ENCODE measurements around the gene SYNGR3.

The SYNGR3 gene

DNA sequence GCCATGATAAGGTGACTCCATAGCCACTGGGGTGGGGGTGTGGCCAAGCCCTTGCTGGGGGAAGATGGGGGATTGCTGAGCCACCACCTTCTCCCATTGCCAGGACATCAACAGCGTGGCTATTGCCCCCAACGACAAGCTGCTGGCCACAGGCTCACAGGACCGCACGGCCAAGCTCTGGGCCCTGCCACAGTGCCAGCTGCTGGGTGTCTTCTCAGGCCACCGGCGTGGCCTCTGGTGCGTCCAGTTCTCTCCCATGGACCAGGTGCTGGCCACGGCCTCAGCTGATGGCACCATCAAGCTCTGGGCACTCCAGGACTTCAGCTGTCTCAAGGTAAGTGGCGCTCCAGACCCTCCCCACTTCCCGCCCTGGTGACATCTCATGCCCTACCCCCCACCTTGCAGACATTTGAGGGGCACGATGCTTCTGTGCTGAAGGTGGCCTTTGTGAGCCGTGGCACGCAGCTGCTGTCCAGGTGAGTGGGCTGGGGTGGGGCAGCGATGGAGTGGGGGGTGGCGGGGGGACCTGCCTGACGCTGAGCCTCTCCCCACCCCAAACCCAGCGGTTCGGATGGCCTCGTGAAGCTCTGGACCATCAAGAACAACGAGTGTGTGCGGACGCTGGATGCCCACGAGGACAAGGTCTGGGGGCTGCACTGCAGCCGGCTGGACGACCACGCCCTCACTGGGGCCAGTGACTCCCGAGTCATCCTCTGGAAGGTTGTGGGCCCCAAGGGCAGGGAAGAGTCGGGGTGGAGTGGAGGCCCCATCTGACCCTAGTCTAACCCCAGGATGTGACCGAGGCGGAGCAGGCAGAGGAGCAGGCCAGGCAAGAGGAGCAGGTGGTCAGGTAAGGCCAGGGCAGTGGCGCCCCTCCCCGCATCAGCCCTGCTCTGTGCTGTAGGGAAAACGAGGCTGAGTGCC lies 12.6 kb upstream of the SYNGR3 start:
- DNase-seq (ENCODE audit: low read depth, low spot score), result no peak

DNA sequence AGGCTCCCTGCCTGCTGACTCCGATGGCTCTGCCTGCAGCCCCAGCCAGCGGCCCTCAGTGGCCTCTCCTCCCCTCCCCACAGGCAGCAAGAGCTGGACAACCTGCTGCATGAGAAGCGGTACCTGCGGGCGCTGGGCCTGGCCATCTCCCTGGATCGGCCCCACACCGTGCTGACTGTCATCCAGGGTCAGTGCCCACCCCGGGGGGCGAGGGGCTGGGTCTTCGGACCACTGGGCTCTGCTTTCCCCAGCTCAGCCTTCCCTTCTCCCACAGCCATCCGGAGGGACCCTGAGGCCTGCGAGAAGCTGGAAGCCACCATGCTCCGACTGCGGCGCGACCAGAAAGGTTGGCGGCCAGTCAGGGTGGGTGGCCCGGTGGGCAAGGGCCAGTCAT lies 11.9 kb upstream of the SYNGR3 start:
- DNase-seq (ENCODE audit: low read depth, low spot score), result no peak

DNA sequence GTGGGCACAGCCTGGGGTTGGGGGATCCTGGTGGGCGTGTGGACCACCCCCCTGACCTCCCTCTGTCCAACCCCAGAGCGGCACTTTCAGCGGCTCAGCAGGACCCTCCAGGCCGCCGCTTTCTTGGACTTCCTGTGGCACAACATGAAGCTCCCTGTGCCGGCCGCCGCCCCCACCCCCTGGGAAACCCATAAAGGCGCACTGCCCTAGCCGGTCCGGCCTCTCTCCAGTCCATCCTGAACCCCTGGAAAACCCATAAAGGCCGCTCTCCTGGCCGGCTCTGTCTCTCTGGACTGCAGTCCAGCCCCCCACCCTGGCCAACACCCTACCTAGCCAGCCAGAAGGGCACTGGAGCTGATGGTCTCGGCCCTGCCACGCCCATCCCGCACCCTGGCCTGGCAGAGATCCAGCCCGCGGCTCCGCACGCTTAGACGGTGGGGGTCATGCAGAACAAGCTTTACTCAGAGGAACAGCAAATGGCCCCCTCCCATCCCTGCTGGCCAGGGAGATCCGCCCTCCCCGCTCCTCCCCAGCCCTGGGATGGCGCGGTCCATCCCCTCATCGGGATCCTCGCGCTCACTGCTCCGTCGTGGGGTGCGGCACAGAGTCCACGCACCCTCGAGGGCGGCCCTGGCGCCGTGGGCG lies 11.2 kb upstream of the SYNGR3 start:
- no peak for DNase-seq (ENCODE audit: low read depth, low spot score)

DNA sequence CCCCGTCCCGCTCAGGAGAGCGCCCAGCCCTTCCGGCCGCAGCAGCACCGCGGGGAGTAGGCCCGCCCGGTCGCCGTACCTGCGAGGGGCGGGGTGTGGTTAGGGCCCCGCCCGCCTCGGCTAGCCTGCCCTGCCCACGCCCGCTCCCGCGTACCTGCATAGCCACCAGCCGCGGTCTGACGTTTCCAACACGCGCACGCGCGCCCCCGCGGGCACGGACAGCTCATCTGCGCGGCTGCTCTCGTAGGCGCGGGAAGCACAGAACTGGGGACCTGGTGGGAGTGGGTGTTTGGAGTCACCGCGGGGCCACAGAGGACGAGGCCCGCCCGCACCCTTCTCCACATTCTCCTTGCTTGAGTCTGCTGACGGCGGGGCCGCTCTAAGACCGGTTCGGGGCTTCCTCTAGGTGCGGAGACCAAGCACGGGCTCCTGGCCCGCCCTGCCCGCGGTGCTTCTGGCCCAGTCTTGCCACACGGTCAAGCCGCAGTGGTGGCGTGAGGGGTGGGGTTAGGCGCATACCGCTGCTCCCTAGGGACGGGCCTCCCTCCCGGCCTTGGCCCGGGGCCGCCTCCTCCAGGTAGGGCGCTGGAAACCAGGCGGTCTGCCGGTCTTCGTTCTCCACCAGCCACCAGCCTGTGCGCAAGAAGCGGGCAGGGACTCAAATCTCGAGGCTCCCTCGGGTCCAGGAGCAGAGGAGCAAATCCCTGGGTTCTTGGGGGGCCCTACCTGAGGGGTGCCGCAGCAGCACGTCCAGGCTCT lies 10.3 kb upstream of the SYNGR3 start:
- no peak for DNase-seq (ENCODE audit: low read depth, low spot score)

DNA sequence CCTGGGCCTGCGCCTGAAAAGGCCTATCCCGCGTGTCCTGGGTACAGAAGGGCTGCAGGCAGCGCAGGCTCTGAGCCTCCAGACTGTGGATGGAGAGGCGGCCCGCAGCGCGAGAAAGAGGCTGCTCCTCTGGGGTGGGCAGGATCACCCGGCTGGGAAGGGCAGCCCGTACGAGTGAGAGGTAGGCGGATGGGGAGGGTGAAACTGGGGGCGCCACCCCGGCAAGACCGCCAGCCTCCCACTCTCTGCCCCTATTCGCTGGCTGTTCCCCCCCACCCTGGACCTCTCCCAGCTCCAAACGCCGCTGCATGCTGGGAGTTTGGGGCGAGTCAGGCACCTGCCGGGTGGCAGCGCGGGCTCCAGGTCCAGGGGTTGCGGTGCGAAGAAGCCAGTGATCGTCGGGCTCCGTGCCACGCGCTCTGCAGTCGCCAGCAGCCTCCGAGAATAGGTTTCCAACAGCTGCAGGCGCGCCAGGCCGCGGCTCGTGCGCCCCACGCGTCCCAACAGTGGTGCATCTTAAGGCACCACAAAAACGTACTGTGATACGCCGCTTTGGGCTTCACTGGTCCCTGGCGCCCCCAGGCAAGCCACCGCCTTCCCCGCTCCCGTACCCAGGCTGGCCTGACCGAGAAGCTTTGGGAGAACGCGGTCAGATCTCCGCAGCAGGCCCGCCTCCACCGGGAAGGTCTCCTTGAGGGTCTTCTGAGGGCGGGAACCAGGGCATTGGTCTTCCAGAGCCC lies 9.6 kb upstream of the SYNGR3 start:
- DNase-seq (ENCODE audit: low read depth, low spot score), result no peak

DNA sequence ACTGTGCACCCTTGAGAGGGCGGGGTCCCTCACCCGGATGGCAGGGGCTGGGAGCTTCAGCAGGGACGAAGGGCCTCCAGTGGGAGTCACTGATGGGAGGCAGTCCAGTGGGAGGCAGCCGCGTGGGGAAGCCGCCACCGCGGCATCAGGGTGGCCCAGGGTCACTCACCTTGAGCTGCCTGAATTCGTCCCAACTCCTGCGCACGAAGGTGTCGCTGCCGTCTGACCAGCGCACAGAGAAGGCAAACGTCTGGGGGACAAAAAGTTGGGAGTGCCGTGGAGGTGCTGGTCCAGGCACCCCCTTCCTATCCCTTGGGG lies 9.0 kb upstream of the SYNGR3 start:
- DNase-seq (ENCODE audit: low read depth, low spot score), result no peak

DNA sequence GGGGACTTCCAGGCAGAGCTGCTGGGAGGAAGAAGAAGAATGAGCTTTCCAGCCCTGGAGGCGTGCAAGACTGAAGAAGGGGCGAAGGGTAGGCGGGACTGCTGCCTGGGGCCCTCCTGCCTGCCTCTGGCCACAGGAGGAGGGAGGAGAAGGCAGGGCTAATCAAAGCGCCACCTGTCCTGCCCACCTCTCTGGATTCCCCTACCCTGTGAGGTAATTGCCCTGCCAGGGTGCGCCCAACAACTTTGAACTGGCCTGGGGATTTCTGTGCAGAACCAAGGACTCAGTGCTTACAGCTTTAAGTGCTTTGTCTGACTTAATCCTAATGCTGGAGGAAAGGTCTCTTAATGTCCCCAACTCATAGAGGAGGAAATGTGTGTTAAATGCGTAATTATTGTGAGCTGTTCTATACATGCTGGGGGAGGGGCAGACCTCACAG lies 8.4 kb upstream of the SYNGR3 start, which contains the start of gene NOXO1:
Gene NOXO1, minus strand, starts transcription at position 72 of the 439 bp plus-strand sequence. CDS start 290 bp downstream, outside the sequence.
- DNase-seq (ENCODE audit: low read depth, low spot score), result no peak

DNA sequence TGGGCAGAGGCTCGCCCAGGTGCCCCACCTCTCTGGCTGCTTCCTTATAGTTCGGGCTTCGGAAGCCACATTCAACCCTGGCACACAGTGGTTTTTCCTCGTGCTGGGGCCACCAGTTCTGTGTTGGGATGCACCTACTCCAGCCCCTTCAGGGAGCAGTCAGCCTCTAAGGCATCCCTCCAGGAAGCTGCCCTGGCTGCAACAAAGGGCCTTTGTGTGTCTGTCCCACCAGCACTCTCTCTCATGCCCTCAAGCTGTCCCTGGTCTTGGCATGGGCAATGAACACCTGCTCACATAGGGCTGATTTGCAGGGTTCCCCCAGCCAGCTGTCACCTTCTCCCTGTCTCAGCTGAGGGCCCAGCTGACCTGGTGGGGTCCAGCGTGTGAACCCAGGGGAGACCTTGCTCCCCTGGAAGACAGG lies 7.7 kb upstream of the SYNGR3 start:
- DNase-seq (ENCODE audit: low read depth, low spot score), result no peak

DNA sequence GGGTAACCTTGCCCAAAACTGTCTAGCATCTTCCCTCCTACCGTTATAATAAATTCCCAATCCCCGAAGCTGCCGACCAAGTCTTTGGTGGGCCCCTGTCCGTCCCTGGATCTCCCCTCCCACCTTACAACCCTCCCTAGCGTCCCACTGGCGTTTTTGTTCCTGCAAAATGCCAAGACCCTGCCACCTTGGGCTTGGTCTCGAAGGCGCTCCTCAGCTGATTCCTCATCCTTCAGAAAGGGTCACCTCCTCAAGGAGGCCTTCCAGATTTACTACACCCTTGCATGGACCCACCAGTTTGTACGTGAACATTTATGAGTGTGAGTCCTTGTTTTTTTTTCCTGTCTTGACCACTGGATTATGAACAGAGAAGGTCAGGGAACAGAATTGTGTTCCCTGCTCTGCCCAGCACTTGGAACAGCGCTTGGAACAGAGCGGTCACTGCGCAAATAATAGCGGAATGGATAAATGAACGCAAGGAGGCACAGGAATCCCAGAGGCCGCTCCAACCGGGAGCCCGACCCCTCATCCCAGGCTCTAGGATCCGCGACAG lies 6.7 kb upstream of the SYNGR3 start:
- DNase-seq (ENCODE audit: low read depth, low spot score), result no peak

DNA sequence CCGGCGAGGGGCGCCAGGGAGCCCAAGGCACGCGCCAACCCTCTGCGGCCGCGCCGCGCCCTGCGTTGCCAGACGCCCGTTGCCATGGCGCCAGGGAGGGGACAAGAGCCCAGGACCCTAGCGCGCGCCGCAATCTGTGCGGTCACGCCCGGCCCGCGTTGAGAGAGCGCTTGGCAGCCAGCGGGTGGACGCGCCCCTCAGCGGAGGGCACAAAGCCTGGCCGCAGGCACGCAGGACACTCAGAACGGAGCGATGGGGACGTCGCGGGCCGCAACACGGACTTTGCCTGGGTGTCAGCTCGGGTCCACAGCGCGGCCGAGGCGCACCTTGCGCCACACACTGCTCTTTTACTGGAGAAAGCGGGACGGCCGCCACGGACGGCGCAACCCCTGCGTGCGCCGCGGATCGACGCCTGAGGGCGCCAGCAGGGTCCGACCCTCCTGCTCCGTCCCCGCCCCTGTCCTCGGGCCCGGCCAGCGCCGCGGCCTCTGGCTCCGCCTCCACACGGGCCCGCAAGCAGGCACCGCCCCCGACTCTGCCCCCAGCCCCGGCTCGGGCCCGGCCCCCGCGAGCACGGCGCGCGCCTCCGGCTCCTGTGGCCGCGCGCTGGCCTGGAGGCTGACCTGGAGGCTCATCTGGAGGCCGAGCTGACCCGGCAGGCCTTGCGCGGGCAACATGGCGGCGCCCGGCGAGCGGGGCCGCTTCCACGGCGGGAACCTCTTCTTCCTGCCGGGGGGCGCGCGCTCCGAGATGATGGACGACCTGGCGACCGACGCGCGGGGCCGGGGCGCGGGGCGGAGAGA lies 6.0 kb upstream of the SYNGR3 start, which contains the start of gene GFER:
Gene GFER, plus strand, starts transcription at position 650 of the 803 bp plus-strand sequence. Its CDS starts 26 bp downstream, at position 676.
- no peak for DNase-seq (ENCODE audit: low read depth, low spot score)

DNA sequence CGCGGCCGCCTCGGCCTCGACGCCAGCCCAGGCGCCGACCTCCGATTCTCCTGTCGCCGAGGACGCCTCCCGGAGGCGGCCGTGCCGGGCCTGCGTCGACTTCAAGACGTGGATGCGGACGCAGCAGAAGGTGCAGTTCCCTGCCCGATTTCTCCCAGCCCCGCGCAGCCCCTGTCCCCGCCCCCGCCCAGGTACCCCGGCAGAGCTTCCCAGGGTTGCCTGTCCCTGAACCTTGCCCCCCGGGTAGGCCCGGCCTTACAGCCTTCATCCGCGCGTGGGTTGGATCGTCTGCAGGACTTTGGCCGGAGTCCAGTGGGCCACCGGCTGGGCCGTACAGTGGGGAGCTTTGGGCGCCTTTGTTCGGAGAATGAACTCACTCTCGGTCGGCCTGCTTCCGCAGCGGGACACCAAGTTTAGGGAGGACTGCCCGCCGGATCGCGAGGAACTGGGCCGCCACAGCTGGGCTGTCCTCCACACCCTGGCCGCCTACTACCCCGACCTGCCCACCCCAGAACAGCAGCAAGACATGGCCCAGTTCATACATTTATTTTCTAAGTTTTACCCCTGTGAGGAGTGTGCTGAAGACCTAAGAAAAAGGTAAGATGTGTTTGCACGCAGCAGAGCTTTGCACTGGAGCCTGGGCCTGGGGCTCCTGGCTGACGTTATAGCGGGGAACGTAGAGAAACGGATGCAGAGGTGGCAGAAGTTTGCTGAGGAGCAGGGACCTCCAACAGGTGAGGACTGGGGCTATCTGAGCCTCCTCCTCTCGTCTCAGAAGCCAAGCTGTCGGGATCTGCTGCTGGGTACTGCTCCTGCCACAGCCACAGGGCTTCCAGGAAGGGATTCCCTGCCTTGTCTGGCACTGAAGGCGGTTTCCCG lies 5.2 kb upstream of the SYNGR3 start:
- no peak for DNase-seq (ENCODE audit: low read depth, low spot score)

DNA sequence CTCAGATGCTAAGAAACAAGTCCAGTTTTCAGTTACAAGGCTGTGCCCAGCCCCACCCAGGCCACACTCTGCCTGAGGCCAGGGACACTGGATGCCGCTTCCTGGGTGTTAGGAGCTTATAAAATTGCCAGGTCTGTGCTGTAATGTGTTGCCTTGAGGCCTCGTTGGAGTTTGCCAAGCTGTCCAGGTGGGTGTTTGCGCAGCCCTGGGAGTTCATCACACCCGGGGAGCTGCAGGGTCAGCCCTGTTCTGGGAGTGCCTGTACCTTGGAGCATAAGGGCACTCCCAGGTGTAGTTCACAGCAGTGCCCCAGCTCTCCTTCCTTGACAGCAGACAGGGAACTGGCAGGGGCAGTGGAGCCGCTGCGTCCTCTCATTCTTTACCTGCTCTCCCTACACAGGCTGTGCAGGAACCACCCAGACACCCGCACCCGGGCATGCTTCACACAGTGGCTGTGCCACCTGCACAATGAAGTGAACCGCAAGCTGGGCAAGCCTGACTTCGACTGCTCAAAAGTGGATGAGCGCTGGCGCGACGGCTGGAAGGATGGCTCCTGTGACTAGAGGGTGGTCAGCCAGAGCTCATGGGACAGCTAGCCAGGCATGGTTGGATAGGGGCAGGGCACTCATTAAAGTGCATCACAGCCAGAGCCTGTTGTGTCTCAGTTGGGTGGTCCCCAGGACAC lies 4.2 kb upstream of the SYNGR3 start:
- no peak for DNase-seq (ENCODE audit: low read depth, low spot score)

DNA sequence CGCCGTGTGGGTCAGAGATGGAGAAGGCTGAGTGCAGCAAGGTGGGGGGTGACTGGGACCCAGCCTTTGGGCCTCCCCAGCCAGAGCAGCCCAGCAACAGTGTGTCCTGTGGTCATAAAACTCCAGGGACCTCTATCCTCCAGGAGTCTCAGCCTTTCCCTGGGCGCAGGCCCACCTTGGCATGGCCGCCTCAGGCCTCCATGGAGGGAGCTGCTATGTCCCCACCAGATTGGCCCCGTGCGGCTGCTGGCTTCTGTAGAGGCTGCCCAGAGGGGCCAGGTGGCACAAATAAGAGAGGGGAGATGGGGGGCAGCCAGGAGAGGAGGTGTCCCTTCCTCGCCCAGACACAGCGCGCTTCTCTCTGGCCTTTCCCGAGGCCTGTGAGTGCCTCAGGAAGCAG lies 2.6 kb upstream of the SYNGR3 start:
- no peak for DNase-seq (ENCODE audit: low read depth, low spot score)

DNA sequence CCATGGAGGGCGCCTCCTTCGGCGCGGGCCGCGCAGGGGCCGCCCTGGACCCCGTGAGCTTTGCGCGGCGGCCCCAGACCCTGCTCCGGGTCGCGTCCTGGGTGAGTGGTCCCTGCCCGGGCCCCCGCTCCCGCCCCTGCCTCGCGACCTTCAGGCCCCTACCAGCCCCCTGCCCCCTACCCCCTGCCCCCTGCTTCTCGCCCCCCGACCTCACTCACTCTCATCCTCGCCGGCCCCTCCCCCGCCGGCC lies 256 bp downstream of the SYNGR3 start:
- DNase-seq (ENCODE audit: low read depth, low spot score), result no peak

DNA sequence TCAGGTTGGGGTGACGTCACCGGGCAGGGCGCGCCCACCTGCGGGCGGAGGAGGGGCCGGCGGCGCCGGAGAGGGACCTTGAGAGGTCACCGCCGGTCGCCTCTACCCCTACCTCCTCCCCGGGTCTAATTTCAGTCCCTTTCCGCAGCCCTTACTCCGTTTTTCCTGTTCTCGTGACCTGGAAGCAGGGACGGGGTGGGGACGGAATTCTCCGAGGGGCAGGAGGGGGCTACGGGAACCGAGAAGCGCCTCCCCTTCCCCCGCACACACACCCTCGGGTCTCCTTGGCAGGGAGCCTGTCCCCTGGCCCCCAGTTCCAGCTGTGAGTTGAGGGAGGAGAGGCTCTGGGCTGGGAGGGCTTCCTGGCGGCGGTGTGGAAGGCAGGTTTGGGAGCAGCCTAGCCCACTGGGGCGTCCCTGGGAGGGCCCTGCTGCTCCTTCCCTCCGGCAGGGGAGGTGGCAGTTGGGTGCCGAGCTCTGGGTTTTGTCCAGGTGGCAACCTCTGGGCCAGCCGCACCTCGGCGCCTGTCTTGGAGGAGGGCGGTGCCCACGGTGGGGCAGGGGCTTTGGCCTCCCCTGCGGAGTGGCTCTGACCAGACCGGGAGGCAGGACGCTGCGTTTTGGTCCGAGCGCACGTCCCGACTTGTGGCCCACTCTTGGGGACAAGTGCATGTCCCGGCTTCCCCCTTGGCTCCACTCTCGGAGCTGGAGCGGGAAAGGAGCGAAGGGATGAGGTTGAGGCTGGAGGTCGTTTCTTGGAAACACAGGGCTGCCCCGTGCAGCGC lies 773 bp downstream of the SYNGR3 start:
- DNase-seq (ENCODE audit: low read depth, low spot score), result no peak

DNA sequence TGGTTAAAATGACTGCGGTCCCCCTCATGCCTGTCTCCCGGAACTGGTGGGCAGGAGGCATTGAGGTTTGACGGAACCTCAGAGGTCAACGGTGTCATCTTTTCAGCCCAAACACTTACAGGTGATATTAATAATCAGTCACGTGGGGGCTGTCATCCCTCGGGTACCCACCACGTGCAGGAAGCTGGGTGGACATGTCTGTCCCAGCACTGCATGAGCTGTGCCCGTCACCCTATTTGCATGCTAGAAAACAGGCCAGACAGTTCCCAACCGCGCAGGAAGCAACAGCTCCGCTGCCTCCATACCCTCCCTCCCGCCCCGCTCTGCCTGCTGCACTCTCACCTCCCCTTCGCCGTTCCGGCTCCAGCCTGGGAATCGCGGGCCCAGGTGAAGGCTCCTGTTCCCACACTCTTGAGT lies 1.4 kb downstream of the SYNGR3 start:
- no peak for DNase-seq (ENCODE audit: low read depth, low spot score)

DNA sequence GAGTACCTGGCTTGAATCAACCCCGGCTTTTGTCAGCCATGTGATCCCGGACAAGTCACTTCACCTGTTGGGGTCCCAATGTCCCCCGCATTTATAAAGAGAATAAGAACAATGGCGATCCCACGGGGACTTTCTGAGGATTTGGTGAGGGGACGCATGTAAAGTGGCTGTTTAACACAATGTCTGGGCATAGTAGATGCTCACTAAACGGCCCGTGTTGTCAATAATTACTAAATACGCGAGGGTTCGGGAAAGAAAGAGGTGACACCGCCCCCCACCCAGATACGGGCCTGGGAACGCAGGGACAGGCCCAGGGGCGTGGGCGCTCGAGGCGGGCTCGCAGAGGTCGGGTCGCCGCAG lies 1.8 kb downstream of the SYNGR3 start:
- DNase-seq (ENCODE audit: low read depth, low spot score), result no peak

DNA sequence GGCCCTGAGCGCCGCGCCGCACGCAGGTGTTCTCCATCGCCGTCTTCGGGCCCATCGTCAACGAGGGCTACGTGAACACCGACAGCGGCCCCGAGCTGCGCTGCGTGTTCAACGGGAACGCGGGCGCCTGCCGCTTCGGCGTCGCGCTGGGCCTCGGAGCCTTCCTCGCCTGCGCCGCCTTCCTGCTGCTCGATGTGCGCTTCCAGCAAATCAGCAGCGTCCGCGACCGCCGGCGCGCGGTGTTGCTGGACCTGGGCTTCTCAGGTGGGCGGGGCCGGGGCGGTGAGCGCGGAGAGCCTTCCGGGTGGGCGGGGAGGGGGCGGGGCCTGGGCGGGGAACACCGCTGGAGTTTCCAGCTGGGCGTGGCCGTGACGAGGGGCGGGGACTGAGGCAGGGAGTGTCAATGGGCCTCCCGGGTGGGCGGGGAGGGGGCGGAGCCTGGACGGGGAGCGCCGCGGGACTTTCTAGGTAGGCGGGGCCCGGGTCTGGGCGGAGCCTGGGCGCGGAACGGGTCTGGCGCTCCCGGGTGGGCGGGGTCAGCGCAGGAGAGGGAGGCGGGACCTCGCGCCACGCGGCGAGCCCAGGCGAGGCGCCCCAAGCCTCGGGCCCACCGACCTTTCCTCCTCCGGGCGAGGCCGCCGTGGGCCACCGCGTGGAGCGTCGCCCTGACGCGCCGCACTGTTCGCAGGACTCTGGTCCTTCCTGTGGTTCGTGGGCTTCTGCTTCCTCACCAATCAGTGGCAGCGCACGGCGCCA lies 2.4 kb downstream of the SYNGR3 start:
- peak; percentile 94 for DNase-seq (ENCODE audit: low read depth, low spot score)
